ENCODE results near the gene LONRF3.

Gene LONRF3

GRCh38 chrX:118974088-118974907 is at the start of gene LONRF3:
Gene LONRF3 (plus strand): TSS chrX:118974618. CDS start chrX:118974781, 163 bp downstream.
- DNase-seq = peak; percentile 23

GRCh38 chrX:118928151-118928550 is 46.3 kb upstream of the LONRF3 start:
- DNase-seq = no peak

- no peak for DNase-seq
These were observed 39.1 kb upstream of the LONRF3 start for GRCh38 chrX:118935352-118935751.

- DNase-seq = no peak
These were observed 33.3 kb upstream of the LONRF3 start for GRCh38 chrX:118941147-118941546.

- DNase-seq = no peak
These were observed 31.3 kb upstream of the LONRF3 start for GRCh38 chrX:118943102-118943501.

- DNase-seq = no peak
These were observed 28.5 kb upstream of the LONRF3 start for GRCh38 chrX:118945921-118946320.

- DNase-seq = no peak
These were observed 26.1 kb upstream of the LONRF3 start for GRCh38 chrX:118948270-118948669.

- no peak for DNase-seq
These were observed 12.4 kb upstream of the LONRF3 start for GRCh38 chrX:118961866-118962560.

- no peak for DNase-seq
These were observed 11.3 kb upstream of the LONRF3 start for GRCh38 chrX:118963159-118963558.

GRCh38 chrX:118964252-118964651 is 10.2 kb upstream of the LONRF3 start:
- DNase-seq = no peak

GRCh38 chrX:118965395-118965794 is 9.0 kb upstream of the LONRF3 start:
- DNase-seq = no peak

GRCh38 chrX:118968031-118968430 is 6.4 kb upstream of the LONRF3 start:
- DNase-seq = no peak

- DNase-seq = no peak
These were observed 2.9 kb upstream of the LONRF3 start for GRCh38 chrX:118971552-118971951.

- no peak for DNase-seq
These were observed 880 bp upstream of the LONRF3 start for GRCh38 chrX:118973389-118974087.

GRCh38 chrX:118974908-118975671 is 672 bp downstream of the LONRF3 start:
- no peak for DNase-seq

- peak; percentile 2 for DNase-seq
These were observed 1.6 kb downstream of the LONRF3 start for GRCh38 chrX:118975831-118976598.

- peak; percentile 49 for DNase-seq
These were observed 2.4 kb downstream of the LONRF3 start for GRCh38 chrX:118976599-118977340.

- DNase-seq = no peak
These were observed 3.0 kb downstream of the LONRF3 start for GRCh38 chrX:118977424-118977823.

- no peak for DNase-seq
These were observed 4.0 kb downstream of the LONRF3 start for GRCh38 chrX:118978451-118978850.

- no peak for DNase-seq
These were observed 6.3 kb downstream of the LONRF3 start for GRCh38 chrX:118980761-118981160.

GRCh38 chrX:118983513-118983912 is 9.1 kb downstream of the LONRF3 start:
- DNase-seq = no peak
